Ammon's horn (tissue), 1 donor: Measurements from ENCODE around the gene MRNIP.
A peak's percentile ranks its signal among the peaks of the same experiment; 100 is the strongest.

Experiments used
- DNase-seq: peaks from one replicate; pipeline ENCODE4 v3.0.0-alpha.2; 2016; ENCODE audit warnings: low spot score

Gene MRNIP

GRCh38 chr5:179887802-179888201, 29.2 kb upstream of the MRNIP start:
- no peak for DNase-seq

- DNase-seq = no peak
These were observed 28.5 kb upstream of the MRNIP start for GRCh38 chr5:179887095-179887494.

GRCh38 chr5:179886190-179886911, 27.7 kb upstream of the MRNIP start:
- peak; percentile 28 for DNase-seq

GRCh38 chr5:179885491-179886090, 27.0 kb upstream of the MRNIP start:
- no peak for DNase-seq

GRCh38 chr5:179883163-179883562, 24.5 kb upstream of the MRNIP start:
- DNase-seq = no peak

- no peak for DNase-seq
These were observed 23.7 kb upstream of the MRNIP start for GRCh38 chr5:179882338-179882737.

- DNase-seq = no peak
These were observed 22.4 kb upstream of the MRNIP start for GRCh38 chr5:179880848-179881590.

- no peak for DNase-seq
These were observed 21.5 kb upstream of the MRNIP start for GRCh38 chr5:179880066-179880650.

- no peak for DNase-seq
These were observed 21.0 kb upstream of the MRNIP start for GRCh38 chr5:179879690-179880010.

- DNase-seq = no peak
These were observed 20.5 kb upstream of the MRNIP start for GRCh38 chr5:179879003-179879689.

- no peak for DNase-seq
These were observed 19.8 kb upstream of the MRNIP start for GRCh38 chr5:179878222-179879002.

- DNase-seq = no peak
These were observed 18.0 kb upstream of the MRNIP start for GRCh38 chr5:179876610-179876952.

GRCh38 chr5:179875741-179876609, 17.4 kb upstream of the MRNIP start:
- no peak for DNase-seq

GRCh38 chr5:179874536-179875292, 16.1 kb upstream of the MRNIP start:
- DNase-seq = no peak

GRCh38 chr5:179874136-179874535, 15.5 kb upstream of the MRNIP start:
- DNase-seq = no peak

GRCh38 chr5:179873588-179874110, 15.0 kb upstream of the MRNIP start:
- DNase-seq = no peak

GRCh38 chr5:179872828-179873575, 14.4 kb upstream of the MRNIP start:
- DNase-seq = no peak

- peak; percentile 40 for DNase-seq
These were observed 13.6 kb upstream of the MRNIP start for GRCh38 chr5:179872055-179872827.
